ENCODE measurements around the gene PLCG2. TPM values are rescaled to one million over a fixed set of nuclear protein-coding genes. Genes with fewer than 3 reads are reported as not detected.
"Not testable (repeated sequence)": the region's sequence is repeated elsewhere in the genome, so short reads cannot be mapped to it uniquely, and the experiment has no call there.

The PLCG2 gene
- total RNA-seq, 1 donor from 2014 or later, result 26.4 TPM

- DNase-seq (ENCODE audit: extremely low read depth, low read depth, low spot score), result no peak
Measured at GRCh38 chr16:81975637-81976036, 196.5 kb downstream of the PLCG2 start.

- not testable (repeated sequence) for DNase-seq (ENCODE audit: extremely low read depth, low read depth, low spot score)
Measured at GRCh38 chr16:81977335-81977942, 198.3 kb downstream of the PLCG2 start.

GRCh38 chr16:81987121-81987520 lies 208.0 kb downstream of the PLCG2 start:
- no peak for DNase-seq (ENCODE audit: extremely low read depth, low read depth, low spot score)

GRCh38 chr16:81987706-81988105 lies 208.6 kb downstream of the PLCG2 start:
- no peak for DNase-seq (ENCODE audit: extremely low read depth, low read depth, low spot score)

- no peak for DNase-seq (ENCODE audit: extremely low read depth, low read depth, low spot score)
Measured at GRCh38 chr16:81992859-81993258, 213.8 kb downstream of the PLCG2 start.

GRCh38 chr16:81994485-81994884 lies 215.4 kb downstream of the PLCG2 start:
- no peak for DNase-seq (ENCODE audit: extremely low read depth, low read depth, low spot score)

GRCh38 chr16:81995651-81996050 lies 216.6 kb downstream of the PLCG2 start:
- peak; percentile 69 for DNase-seq (ENCODE audit: extremely low read depth, low read depth, low spot score)

- DNase-seq (ENCODE audit: extremely low read depth, low read depth, low spot score), result peak; percentile 86
Measured at GRCh38 chr16:81996664-81997509, 217.8 kb downstream of the PLCG2 start.

GRCh38 chr16:81997738-81998137 lies 218.6 kb downstream of the PLCG2 start:
- DNase-seq (ENCODE audit: extremely low read depth, low read depth, low spot score), result no peak

GRCh38 chr16:82002831-82003230 lies 223.7 kb downstream of the PLCG2 start:
- no peak for DNase-seq (ENCODE audit: extremely low read depth, low read depth, low spot score)

GRCh38 chr16:82004601-82005000 lies 225.5 kb downstream of the PLCG2 start:
- no peak for DNase-seq (ENCODE audit: extremely low read depth, low read depth, low spot score)

- no peak for DNase-seq (ENCODE audit: extremely low read depth, low read depth, low spot score)
Measured at GRCh38 chr16:82005027-82005830, 226.1 kb downstream of the PLCG2 start.

GRCh38 chr16:82006036-82006435 lies 226.9 kb downstream of the PLCG2 start:
- DNase-seq (ENCODE audit: extremely low read depth, low read depth, low spot score), result no peak

GRCh38 chr16:82007189-82007588 lies 228.1 kb downstream of the PLCG2 start:
- DNase-seq (ENCODE audit: extremely low read depth, low read depth, low spot score), result no peak

GRCh38 chr16:82008957-82009592 lies 230.0 kb downstream of the PLCG2 start:
- no peak for DNase-seq (ENCODE audit: extremely low read depth, low read depth, low spot score)

GRCh38 chr16:82009789-82010188 lies 230.7 kb downstream of the PLCG2 start:
- DNase-seq (ENCODE audit: extremely low read depth, low read depth, low spot score), result not testable (repeated sequence)

- no peak for DNase-seq (ENCODE audit: extremely low read depth, low read depth, low spot score)
Measured at GRCh38 chr16:82010649-82011048, 231.6 kb downstream of the PLCG2 start.

GRCh38 chr16:82011199-82011641 lies 232.1 kb downstream of the PLCG2 start, which contains the start of gene SDR42E1:
TSS of gene SDR42E1 (minus strand) at chr16:82011470. CDS start at chr16:82000858, 10,612 bp downstream.
- DNase-seq (ENCODE audit: extremely low read depth, low read depth, low spot score), result no peak
